Left ventricle myocardium inferior (tissue), 1 donor: Measurements from ENCODE around the gene KCNT2. TPM values are rescaled to one million over a fixed set of nuclear protein-coding genes. Genes with fewer than 3 reads are reported as not detected.

Experiments
- DNase-seq: peaks from one replicate; pipeline ENCODE4 v3.0.0-alpha.2; 2020
- H3K27ac ChIP-seq: fragments of 200-600 bp; replicated peaks from 2 replicates; pipeline ENCODE4 v1.8.0; 2021
- H3K27me3 ChIP-seq: fragments of 200-600 bp; 2 replicates; pipeline ENCODE4 v1.8.0; 2021; ENCODE audit warnings: low read depth
- H3K36me3 ChIP-seq: fragments of 200-600 bp; 2 replicates; pipeline ENCODE4 v1.8.0; 2021
- H3K4me1 ChIP-seq: fragments of 200-600 bp; 2 replicates; pipeline ENCODE4 v1.8.0; 2021
- H3K4me3 ChIP-seq: fragments of 200-600 bp; 2 replicates; pipeline ENCODE4 v1.8.0; 2021; ENCODE audit warnings: mild to moderate bottlenecking, moderate library complexity
- H3K9me3 ChIP-seq: fragments of 200-600 bp; replicated peaks from 2 replicates; pipeline ENCODE4 v1.8.0; 2021
- intact Hi-C: fragments of 100-400 bp; cut with micrococcal nuclease; formaldehyde crosslinking; loops from one replicate; pipeline ENCODE4 v1.11.0; 2022
- total RNA-seq: library from RNA; stranded (reverse); fragmentation: NEBNext Ultra II Directional; extraction: Animal tissue kit (Norgen Biotek cat#: 25700); gene quantifications from one replicate; pipeline ENCODE4 v1.2.1, GENCODE V29; 2021
- TF ChIP-seq, protein P1 (sequence below): fragments of 200-600 bp; IDR thresholded peaks from 2 replicates; pipeline ENCODE4 v1.8.0; 2021; ENCODE audit warnings: antibody characterized with exemption, mild to moderate bottlenecking, borderline replicate concordance
- donor health status: DM: no; HTN: yes; CAD: no; lungs with severe emphysema.

The KCNT2 gene
- total RNA-seq, 1 donor from 2014 or later = 0.60 TPM

DNA sequence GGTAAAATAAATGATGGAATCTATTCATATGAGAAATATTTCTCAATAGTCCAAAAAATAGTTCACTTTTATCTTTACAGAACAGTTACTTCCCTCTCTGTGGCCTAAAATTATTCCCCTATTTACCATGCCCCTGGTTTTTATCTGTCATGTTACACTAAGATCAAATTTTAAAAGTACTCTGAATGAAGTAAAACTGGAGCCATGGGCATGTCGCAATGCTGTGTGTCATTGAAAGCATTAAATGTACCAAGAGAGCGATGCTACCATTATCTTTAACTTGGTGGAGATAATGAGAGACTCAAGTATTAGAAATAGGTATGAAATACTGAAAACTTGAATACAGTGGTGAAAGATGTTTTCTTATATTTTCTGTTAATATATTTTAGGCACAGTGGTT, 146.2 kb downstream of the KCNT2 start:
- Histone ChIP-seq H3K9me3 (no peaks in the 10 kb centered on the region), H3K27me3 (no peaks in the 10 kb centered on the region), H3K27ac (no peak overlapping the region), H3K4me1 (no peaks in the 10 kb centered on the region), H3K36me3 (no peaks in the 10 kb centered on the region), H3K4me3 (no peak overlapping the region)
- intact Hi-C loops = no loop called here
- TF ChIP-seq, protein P1, sequence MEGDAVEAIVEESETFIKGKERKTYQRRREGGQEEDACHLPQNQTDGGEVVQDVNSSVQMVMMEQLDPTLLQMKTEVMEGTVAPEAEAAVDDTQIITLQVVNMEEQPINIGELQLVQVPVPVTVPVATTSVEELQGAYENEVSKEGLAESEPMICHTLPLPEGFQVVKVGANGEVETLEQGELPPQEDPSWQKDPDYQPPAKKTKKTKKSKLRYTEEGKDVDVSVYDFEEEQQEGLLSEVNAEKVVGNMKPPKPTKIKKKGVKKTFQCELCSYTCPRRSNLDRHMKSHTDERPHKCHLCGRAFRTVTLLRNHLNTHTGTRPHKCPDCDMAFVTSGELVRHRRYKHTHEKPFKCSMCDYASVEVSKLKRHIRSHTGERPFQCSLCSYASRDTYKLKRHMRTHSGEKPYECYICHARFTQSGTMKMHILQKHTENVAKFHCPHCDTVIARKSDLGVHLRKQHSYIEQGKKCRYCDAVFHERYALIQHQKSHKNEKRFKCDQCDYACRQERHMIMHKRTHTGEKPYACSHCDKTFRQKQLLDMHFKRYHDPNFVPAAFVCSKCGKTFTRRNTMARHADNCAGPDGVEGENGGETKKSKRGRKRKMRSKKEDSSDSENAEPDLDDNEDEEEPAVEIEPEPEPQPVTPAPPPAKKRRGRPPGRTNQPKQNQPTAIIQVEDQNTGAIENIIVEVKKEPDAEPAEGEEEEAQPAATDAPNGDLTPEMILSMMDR = no peak
- DNase-seq = no peak

DNA sequence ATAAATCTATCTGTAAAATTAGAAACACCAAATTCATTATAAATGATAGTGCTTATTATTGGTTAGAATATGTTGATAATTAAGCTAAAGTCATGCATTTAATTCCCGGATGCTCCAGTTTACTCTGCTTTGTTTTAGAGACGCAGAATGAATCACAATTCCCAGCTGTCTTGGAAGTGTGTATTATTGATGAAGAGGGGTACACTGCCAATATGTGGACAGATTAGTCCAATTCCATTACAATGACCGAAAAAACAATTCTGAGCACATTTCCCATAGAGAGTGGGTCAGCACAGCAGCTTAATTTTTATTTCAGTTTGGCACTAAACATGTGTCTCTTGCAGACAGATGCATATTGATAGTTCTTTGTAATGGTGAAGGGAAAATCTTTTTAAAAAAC, 146.7 kb downstream of the KCNT2 start:
- Histone ChIP-seq H3K9me3 (no peaks in the 10 kb centered on the region), H3K36me3 (no peaks in the 10 kb centered on the region), H3K27me3 (no peaks in the 10 kb centered on the region), H3K27ac (no peak overlapping the region), H3K4me3 (no peak overlapping the region), H3K4me1 (no peaks in the 10 kb centered on the region)
- TF ChIP-seq, protein P1 = no peak
- DNase-seq = no peak
- intact Hi-C loops = no loop called here

DNA sequence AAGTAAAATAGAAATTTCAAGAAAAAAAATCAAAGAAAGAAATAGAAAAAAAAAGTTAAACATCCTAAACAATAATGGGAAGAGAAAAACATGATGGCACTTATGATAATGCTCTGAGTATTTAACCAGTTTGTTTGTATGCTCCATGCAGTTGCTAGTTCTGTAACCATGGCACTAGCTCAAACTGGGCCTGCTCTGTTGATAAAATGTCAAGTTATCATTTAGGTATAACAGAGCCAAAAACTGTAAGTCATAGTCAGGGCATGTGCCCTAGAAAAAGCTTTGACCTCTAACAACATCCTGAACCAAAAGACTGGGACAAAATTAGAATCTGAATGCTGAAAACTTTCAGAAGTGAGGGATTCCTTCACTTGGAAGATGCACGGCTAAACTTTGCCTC, 148.9 kb downstream of the KCNT2 start:
- Histone ChIP-seq H3K36me3 (no peaks in the 10 kb centered on the region), H3K27me3 (no peaks in the 10 kb centered on the region), H3K4me1 (no peaks in the 10 kb centered on the region), H3K9me3 (no peaks in the 10 kb centered on the region), H3K27ac (no peak overlapping the region), H3K4me3 (no peak overlapping the region)
- intact Hi-C loops = no loop called here
- TF ChIP-seq, protein P1 = no peak
- DNase-seq = no peak

DNA sequence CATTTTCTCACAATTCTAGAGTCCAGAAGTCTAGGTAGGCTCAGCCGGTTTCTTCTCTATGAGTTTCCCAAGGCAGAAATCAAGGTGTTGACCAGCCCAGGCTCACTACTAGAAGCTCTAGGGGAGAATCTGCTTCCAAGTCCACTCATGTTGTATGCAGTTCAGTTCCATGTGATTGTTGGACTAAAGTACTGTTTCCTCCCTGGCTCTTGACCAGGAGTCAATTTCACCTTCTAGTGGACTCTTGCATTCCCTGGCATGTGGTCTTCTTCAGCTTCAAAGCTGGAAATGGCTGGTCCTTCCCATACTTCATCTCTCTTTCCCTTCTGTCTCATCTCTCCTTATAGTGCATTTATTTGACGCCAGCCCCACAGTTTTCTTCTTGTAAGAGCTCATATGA, 153.4 kb downstream of the KCNT2 start:
- no peak overlapping the region for H3K4me3 ChIP-seq
- no peaks in the 10 kb centered on the region for H3K4me1 ChIP-seq
- H3K27me3 ChIP-seq = no peaks in the 10 kb centered on the region
- no peak overlapping the region for H3K27ac ChIP-seq
- intact Hi-C loops = no loop called here
- TF ChIP-seq, protein P1 = no peak
- no peak for DNase-seq
- no peaks in the 10 kb centered on the region for H3K9me3 ChIP-seq
- H3K36me3 ChIP-seq = no peaks in the 10 kb centered on the region

DNA sequence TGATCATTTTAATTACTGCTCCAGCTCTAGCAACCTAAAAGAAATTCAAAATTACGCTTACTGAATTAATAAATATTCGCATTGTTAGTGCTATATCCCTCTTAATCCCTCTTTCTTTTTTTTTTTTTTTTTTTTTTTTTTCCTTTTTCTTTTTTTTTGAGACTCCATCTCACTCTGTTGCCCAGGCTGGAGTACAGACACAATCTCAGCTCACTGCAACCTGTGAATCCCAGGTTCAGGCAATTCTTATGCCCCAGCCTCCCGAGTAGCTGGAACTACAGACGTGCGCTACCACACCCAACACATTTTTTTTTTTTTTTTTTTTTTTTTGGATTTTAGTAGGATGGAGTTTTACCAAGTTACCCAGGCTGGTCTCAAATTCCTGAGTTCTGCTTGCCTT, 157.1 kb downstream of the KCNT2 start:
- DNase-seq = no peak
- H3K9me3 ChIP-seq = no peaks in the 10 kb centered on the region
- no peaks in the 10 kb centered on the region for H3K4me1 ChIP-seq
- TF ChIP-seq, protein P1 = no peak
- no peak overlapping the region for H3K27ac ChIP-seq
- H3K4me3 ChIP-seq = no peak overlapping the region
- H3K36me3 ChIP-seq = no peaks in the 10 kb centered on the region
- no peaks in the 10 kb centered on the region for H3K27me3 ChIP-seq
- intact Hi-C loops = no loop called here
